ENCODE measurements around the gene TSPAN4.

- TF ChIP-seq EZH2 (IDR thresholded peaks at IDR 0.05; ENCODE audit: low read depth) (no peak), CTCF (conservative IDR thresholded peaks at IDR 0.05) (no peak)
Observed at GRCh38 chr11:824942-825341, 17.7 kb upstream of the TSPAN4 start.

Measured in PC-9 (cell line).